ENCODE results near the gene CDH24. TPM values are rescaled to one million over a fixed set of nuclear protein-coding genes. Genes with fewer than 3 reads are reported as not detected.

The CDH24 gene
- total RNA-seq, 1 experiment from 2014 or later: 17.9 TPM

- DNase-seq (ENCODE audit: low spot score) (no peak), ATAC-seq (no peak)
- Mint-ChIP-seq H3K4me1 (peaks cover 13% of the 10 kb centered on the region), H3K36me3 (peaks cover 57% of the 10 kb centered on the region), H3K9me3 (no peaks in the 10 kb centered on the region), H3K27me3 (ENCODE audit: low read depth) (no peaks in the 10 kb centered on the region; the same call in 1 of the 2 replicates), H3K4me3 (no peak overlapping the region), H3K27ac (no peak overlapping the region)
- CTCF ChIA-PET: interaction anchor here (1.1 to 1.7 kb wide), 5 partner anchors 15 to 105 kb away, joined by 3 to 8 read pairs (median 5); no protein-coding TSS in a partner anchor
- POLR2A ChIA-PET: interaction anchor here (0.7 kb wide), 1 partner anchor 961 kb away, joined by 5 read pairs; no protein-coding TSS in a partner anchor
- TF ChIP-seq EMX1 (CRISPR knock-in tag; IDR thresholded peaks at IDR 0.05) (no peak), TCF7 (CRISPR knock-in tag; IDR thresholded peaks at IDR 0.05; ENCODE audit: low read depth) (no peak), AR (CRISPR knock-in tag; IDR thresholded peaks at IDR 0.05) (no peak), ZNF281 (CRISPR knock-in tag; IDR thresholded peaks at IDR 0.05) (no peak), E2F1 (CRISPR knock-in tag; IDR thresholded peaks at IDR 0.05) (no peak), CBFB (CRISPR knock-in tag; IDR thresholded peaks at IDR 0.05; ENCODE audit: low read depth) (no peak), NFYB (CRISPR knock-in tag; conservative IDR thresholded peaks at IDR 0.05; ENCODE audit: low read depth) (no peak), E2F5 (CRISPR knock-in tag; IDR thresholded peaks at IDR 0.05) (no peak), AFF4 (CRISPR knock-in tag; IDR thresholded peaks at IDR 0.05; ENCODE audit: borderline replicate concordance) (no peak), ZNF396 (CRISPR knock-in tag; IDR thresholded peaks at IDR 0.05; ENCODE audit: borderline replicate concordance) (no peak), ZBTB21 (CRISPR knock-in tag; IDR thresholded peaks at IDR 0.05; ENCODE audit: borderline replicate concordance) (no peak), CREM (CRISPR knock-in tag; IDR thresholded peaks at IDR 0.05) (no peak), ERG (CRISPR knock-in tag; IDR thresholded peaks at IDR 0.05) (no peak), OVOL2 (CRISPR knock-in tag; IDR thresholded peaks at IDR 0.05; ENCODE audit: borderline replicate concordance) (no peak), JAZF1 (CRISPR knock-in tag; IDR thresholded peaks at IDR 0.05) (no peak), IRF1 (CRISPR knock-in tag; IDR thresholded peaks at IDR 0.05) (no peak), ATF3 (CRISPR knock-in tag; conservative IDR thresholded peaks at IDR 0.05) (no peak), MAX (CRISPR knock-in tag; IDR thresholded peaks at IDR 0.05) (no peak)
Observed at GRCh38 chr14:23091294-23092225, 34.2 kb upstream of the CDH24 start.

All from WTC11 (cell line).